ENCODE measurements around the gene CDCP1.

- TF ChIP-seq CTCF (IDR thresholded peaks at IDR 0.05) (no peak), POLR2A (IDR thresholded peaks at IDR 0.05) (no peak)
Measured at GRCh38 chr3:45135959-45136358, 10.2 kb downstream of the CDCP1 start.
